Fibroblast of skin of right biceps (primary cell): ENCODE data around the gene EGR1.
"Not testable (repeated sequence)": the region's sequence is repeated elsewhere in the genome, so short reads cannot be mapped to it uniquely, and the experiment has no call there.

ENCODE experiments used
- DNase-seq: peaks from one replicate; pipeline ENCODE4 v3.0.0-alpha.2; 2013

Gene EGR1

GRCh38 chr5:138470322-138471051, 5.2 kb downstream of the EGR1 start:
- peak; percentile 66 for DNase-seq

GRCh38 chr5:138471052-138471361, 5.7 kb downstream of the EGR1 start:
- no peak for DNase-seq

GRCh38 chr5:138472353-138472752, 7.1 kb downstream of the EGR1 start:
- DNase-seq, result no peak

- DNase-seq, result not testable (repeated sequence)
Observed at GRCh38 chr5:138473151-138473550, 7.9 kb downstream of the EGR1 start.

GRCh38 chr5:138476918-138477317, 11.6 kb downstream of the EGR1 start:
- DNase-seq, result no peak

- DNase-seq, result no peak
Observed at GRCh38 chr5:138482638-138483037, 17.4 kb downstream of the EGR1 start.

GRCh38 chr5:138488481-138488945, 23.2 kb downstream of the EGR1 start:
- DNase-seq, result peak; percentile 55

- no peak for DNase-seq
Observed at GRCh38 chr5:138489683-138490061, 24.4 kb downstream of the EGR1 start.

- DNase-seq, result no peak
Observed at GRCh38 chr5:138490648-138491283, 25.5 kb downstream of the EGR1 start.

- DNase-seq, result no peak
Observed at GRCh38 chr5:138491284-138491648, 26.0 kb downstream of the EGR1 start.

- peak; percentile 91 for DNase-seq
Observed at GRCh38 chr5:138491669-138492559, 26.6 kb downstream of the EGR1 start.

GRCh38 chr5:138492560-138493045, 27.3 kb downstream of the EGR1 start:
- DNase-seq, result no peak

- no peak for DNase-seq
Observed at GRCh38 chr5:138495351-138495750, 30.1 kb downstream of the EGR1 start.

GRCh38 chr5:138498376-138498775, 33.1 kb downstream of the EGR1 start:
- no peak for DNase-seq

GRCh38 chr5:138502121-138502520, 36.8 kb downstream of the EGR1 start:
- no peak for DNase-seq

- DNase-seq, result no peak
Observed at GRCh38 chr5:138502521-138502920, 37.2 kb downstream of the EGR1 start.

GRCh38 chr5:138503487-138504270, 38.4 kb downstream of the EGR1 start:
- DNase-seq, result peak; percentile 56

GRCh38 chr5:138504799-138505198, 39.5 kb downstream of the EGR1 start:
- DNase-seq, result no peak

GRCh38 chr5:138506370-138507306, 41.4 kb downstream of the EGR1 start:
- DNase-seq, result no peak

GRCh38 chr5:138507485-138507884, 42.2 kb downstream of the EGR1 start:
- peak; percentile 39 for DNase-seq

- DNase-seq, result no peak
Observed at GRCh38 chr5:138508958-138509357, 43.7 kb downstream of the EGR1 start.

GRCh38 chr5:138514021-138514420, 48.7 kb downstream of the EGR1 start:
- no peak for DNase-seq
